HepG2 (cell line): ENCODE data around the gene GUK1. TPM values are rescaled to one million over a fixed set of nuclear protein-coding genes. Genes with fewer than 3 reads are reported as not detected.

Experiments used
- ARID2 ChIP-seq: sonication (generic); formaldehyde crosslinking; IDR thresholded peaks from 2 replicates; pipeline ENCODE4 v1.8.1; 2022; ENCODE audit warnings: mild to moderate bottlenecking, missing genetic modification reagents, borderline replicate concordance
- BORCS8-MEF2B ChIP-seq: sonication (generic); formaldehyde crosslinking; IDR thresholded peaks from 2 replicates; pipeline ENCODE4 v1.8.0; 2022; ENCODE audit warnings: mild to moderate bottlenecking, missing genetic modification reagents
- GATAD2A ChIP-seq: IDR thresholded peaks from 2 replicates; pipeline ENCODE4 v1.6.1; 2016
- HIVEP1 ChIP-seq: sonication (generic); formaldehyde crosslinking; IDR thresholded peaks from 2 replicates; pipeline ENCODE4 v1.4.0; 2020; ENCODE audit warnings: mild to moderate bottlenecking, missing genetic modification reagents
- IKZF1 ChIP-seq: fragments of 450-650 bp; IDR thresholded peaks from 2 replicates; pipeline ENCODE4 v1.7.1; 2016
- JUN ChIP-seq: sonication (generic); formaldehyde crosslinking; IDR thresholded peaks from 2 replicates; pipeline ENCODE4 v1.4.0; 2020; ENCODE audit warnings: mild to moderate bottlenecking, missing genetic modification reagents
- KDM3A ChIP-seq: IDR thresholded peaks from 2 replicates; pipeline ENCODE4 v1.6.1; 2018; ENCODE audit warnings: low read depth, missing compliant biosample characterization
- MEF2D ChIP-seq: sonication (generic); formaldehyde crosslinking; IDR thresholded peaks from 2 replicates; pipeline ENCODE4 v1.5.1; 2020; ENCODE audit warnings: mild to moderate bottlenecking, missing genetic modification reagents
- PHB2 ChIP-seq: fragments of 450-650 bp; IDR thresholded peaks from 2 replicates; pipeline ENCODE4 v1.6.1; 2018; ENCODE audit not compliant: partially characterized antibody
- RFXAP ChIP-seq: sonication (generic); formaldehyde crosslinking; IDR thresholded peaks from 2 replicates; pipeline ENCODE4 v1.4.0; 2020; ENCODE audit warnings: missing genetic modification reagents, borderline replicate concordance
- RORA ChIP-seq: sonication (generic); formaldehyde crosslinking; IDR thresholded peaks from 2 replicates; pipeline ENCODE4 v1.5.0; 2020; ENCODE audit warnings: mild to moderate bottlenecking, missing genetic modification reagents, moderate library complexity
- TSC22D2 ChIP-seq: sonication (generic); formaldehyde crosslinking; IDR thresholded peaks from 2 replicates; pipeline ENCODE4 v1.5.1; 2020; ENCODE audit warnings: missing genetic modification reagents, mild to moderate bottlenecking, borderline replicate concordance
- ZNF296 ChIP-seq: sonication (generic); formaldehyde crosslinking; conservative IDR thresholded peaks from 2 replicates; pipeline ENCODE4 v1.5.0; 2020; ENCODE audit warnings: mild to moderate bottlenecking, missing genetic modification reagents
- ZNF431 ChIP-seq: sonication (generic); formaldehyde crosslinking; IDR thresholded peaks from 2 replicates; pipeline ENCODE4 v1.9.0; 2022; ENCODE audit warnings: missing genetic modification reagents, low read depth, mild to moderate bottlenecking, borderline replicate concordance
- ZNF441 ChIP-seq: sonication (generic); formaldehyde crosslinking; IDR thresholded peaks from 2 replicates; pipeline ENCODE4 v1.7.0; 2021; ENCODE audit warnings: missing genetic modification reagents, borderline replicate concordance
- ZNF460 ChIP-seq: sonication (generic); formaldehyde crosslinking; IDR thresholded peaks from 2 replicates; pipeline ENCODE4 v1.5.1; 2020; ENCODE audit warnings: missing genetic modification reagents, mild to moderate bottlenecking, borderline replicate concordance
- ZNF724P ChIP-seq: sonication (generic); formaldehyde crosslinking; IDR thresholded peaks from 2 replicates; pipeline ENCODE4 v1.8.0; 2022; ENCODE audit warnings: missing genetic modification reagents, borderline replicate concordance
- ZNF775 ChIP-seq: sonication (generic); formaldehyde crosslinking; IDR thresholded peaks from 2 replicates; pipeline ENCODE4 v1.4.0; 2020; ENCODE audit warnings: missing genetic modification reagents, mild to moderate bottlenecking, moderate library complexity, borderline replicate concordance
- ZSCAN9 ChIP-seq: IDR thresholded peaks from 2 replicates; pipeline ENCODE4 v1.6.1; 2016; ENCODE audit warnings: borderline replicate concordance
- polyA plus RNA-seq, 8 experiments: library from polyadenylated mRNA; depleted of rRNA in 3 of 8; stranded (reverse) in 7 of 8; unstranded in 1 of 8; fragments of >200 nt; fragmentation: Illumina TruSeq in 4 of 8; extraction: Trizol in 4 of 8; gene quantifications; 2 replicates each; pipeline versions ENCODE4 v1.2.1 to v1.2.3, GENCODE V29; 2011 to 2016; ENCODE audit warnings: low read depth in 4 of 8, missing spikeins in 1 of 8, mixed read lengths in 1 of 8; ENCODE audit not compliant: insufficient read depth in 1 of 8
- total RNA-seq, 5 experiments: library from RNA; depleted of rRNA; stranded (reverse); fragments of >200 nt; fragmentation: Illumina TruSeq; extraction: Trizol; gene quantifications; 2 replicates each; pipeline ENCODE4 v1.2.3, GENCODE V29; 2016; ENCODE audit warnings: low read depth in 1 of 5
- TF ChIP-seq, protein P1 (sequence below): sonication (generic); formaldehyde crosslinking; conservative IDR thresholded peaks from 2 replicates; pipeline ENCODE4 v1.4.0; 2020; ENCODE audit warnings: missing genetic modification reagents
- TF ChIP-seq, protein P2 (sequence below): sonication (generic); formaldehyde crosslinking; IDR thresholded peaks from 2 replicates; pipeline ENCODE4 v1.5.1; 2020; ENCODE audit warnings: missing genetic modification reagents, mild to moderate bottlenecking, borderline replicate concordance
- TF ChIP-seq, protein P3 (sequence below): IDR thresholded peaks from 2 replicates; pipeline ENCODE4 v1.6.1; 2016; ENCODE audit warnings: low read depth, control low read depth

Gene GUK1
- total and polyA plus RNA-seq, 2 of the 13 experiments (the other 11 are each of a cell fraction or from before 2014, with no cell fraction given) = 116 to 154 TPM

DNA sequence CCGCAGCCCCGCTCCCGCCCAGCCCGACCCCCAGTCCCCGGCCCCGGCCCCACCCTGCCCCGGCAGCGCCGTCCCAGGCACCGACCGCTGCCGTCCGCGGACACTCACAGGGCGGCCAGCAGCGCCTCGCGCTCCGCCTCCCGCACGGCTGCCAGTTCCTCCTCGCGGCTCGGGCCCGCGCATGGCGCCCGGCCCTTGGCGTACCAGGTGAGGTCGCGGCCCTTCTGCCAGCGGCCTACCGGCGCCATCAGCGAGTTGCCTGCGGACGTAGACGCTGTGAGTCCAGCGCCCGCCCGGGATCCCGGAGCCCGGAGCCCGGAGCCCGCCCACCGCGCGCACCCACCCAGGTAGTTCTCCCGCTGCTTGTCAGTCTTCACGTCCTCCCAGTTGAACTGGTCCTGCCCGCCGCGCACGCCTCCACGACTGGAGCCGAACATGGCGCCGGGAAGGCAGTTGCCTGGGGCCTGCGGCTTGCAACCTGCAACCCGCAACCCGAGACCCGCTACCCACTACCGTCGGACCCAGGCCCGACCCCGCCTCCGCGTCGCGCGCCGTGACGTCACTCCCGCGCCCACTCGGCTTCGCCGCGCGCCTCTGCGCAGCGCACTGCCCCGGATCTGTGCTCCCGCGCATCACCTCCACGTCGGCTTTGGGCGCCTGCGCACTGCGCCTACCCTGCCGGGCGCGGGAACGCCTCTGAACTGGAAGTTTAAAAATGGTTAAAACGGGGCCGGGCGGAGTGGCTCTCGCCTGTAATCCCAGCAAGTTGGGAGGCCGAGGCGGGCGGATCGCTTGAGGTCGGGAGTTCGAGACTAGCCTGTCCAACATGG is 37.1 kb upstream of the GUK1 start, which contains the start of gene C1orf35 (continued):
- TF ChIP-seq, protein P1, sequence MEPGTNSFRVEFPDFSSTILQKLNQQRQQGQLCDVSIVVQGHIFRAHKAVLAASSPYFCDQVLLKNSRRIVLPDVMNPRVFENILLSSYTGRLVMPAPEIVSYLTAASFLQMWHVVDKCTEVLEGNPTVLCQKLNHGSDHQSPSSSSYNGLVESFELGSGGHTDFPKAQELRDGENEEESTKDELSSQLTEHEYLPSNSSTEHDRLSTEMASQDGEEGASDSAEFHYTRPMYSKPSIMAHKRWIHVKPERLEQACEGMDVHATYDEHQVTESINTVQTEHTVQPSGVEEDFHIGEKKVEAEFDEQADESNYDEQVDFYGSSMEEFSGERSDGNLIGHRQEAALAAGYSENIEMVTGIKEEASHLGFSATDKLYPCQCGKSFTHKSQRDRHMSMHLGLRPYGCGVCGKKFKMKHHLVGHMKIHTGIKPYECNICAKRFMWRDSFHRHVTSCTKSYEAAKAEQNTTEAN = no peak; the same call in 1 of the 2 replicates
- TF ChIP-seq, protein P2, sequence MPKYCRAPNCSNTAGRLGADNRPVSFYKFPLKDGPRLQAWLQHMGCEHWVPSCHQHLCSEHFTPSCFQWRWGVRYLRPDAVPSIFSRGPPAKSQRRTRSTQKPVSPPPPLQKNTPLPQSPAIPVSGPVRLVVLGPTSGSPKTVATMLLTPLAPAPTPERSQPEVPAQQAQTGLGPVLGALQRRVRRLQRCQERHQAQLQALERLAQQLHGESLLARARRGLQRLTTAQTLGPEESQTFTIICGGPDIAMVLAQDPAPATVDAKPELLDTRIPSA (CRISPR knock-in tag) = no peak
- TF ChIP-seq ZSCAN9 (CRISPR knock-in tag) = 0 out of 2 replicates have a peak, but pooled peaks have one; percentile 41
- 0 out of 2 replicates have a peak, but pooled peaks have one; percentile 29 for TF ChIP-seq ZNF431 (CRISPR knock-in tag)
- peak; percentile 84; the same call in 1 of the 2 replicates for TF ChIP-seq ZNF724P (CRISPR knock-in tag)
- TF ChIP-seq ARID2 (CRISPR knock-in tag) = no peak
- TF ChIP-seq MEF2D = peak; percentile 40; the same call in 1 of the 2 replicates
- TF ChIP-seq RORA (CRISPR knock-in tag) = no peak
- TF ChIP-seq JUN (CRISPR knock-in tag) = 0 out of 2 replicates have a peak, but pooled peaks have one; percentile 66
- peak; percentile 82 for TF ChIP-seq HIVEP1 (CRISPR knock-in tag)
- TF ChIP-seq BORCS8-MEF2B (CRISPR knock-in tag) = peak; percentile 60; the same call in 1 of the 2 replicates
- TF ChIP-seq, protein P3, sequence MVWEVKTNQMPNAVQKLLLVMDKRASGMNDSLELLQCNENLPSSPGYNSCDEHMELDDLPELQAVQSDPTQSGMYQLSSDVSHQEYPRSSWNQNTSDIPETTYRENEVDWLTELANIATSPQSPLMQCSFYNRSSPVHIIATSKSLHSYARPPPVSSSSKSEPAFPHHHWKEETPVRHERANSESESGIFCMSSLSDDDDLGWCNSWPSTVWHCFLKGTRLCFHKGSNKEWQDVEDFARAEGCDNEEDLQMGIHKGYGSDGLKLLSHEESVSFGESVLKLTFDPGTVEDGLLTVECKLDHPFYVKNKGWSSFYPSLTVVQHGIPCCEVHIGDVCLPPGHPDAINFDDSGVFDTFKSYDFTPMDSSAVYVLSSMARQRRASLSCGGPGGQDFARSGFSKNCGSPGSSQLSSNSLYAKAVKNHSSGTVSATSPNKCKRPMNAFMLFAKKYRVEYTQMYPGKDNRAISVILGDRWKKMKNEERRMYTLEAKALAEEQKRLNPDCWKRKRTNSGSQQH (CRISPR knock-in tag) = no peak
- TF ChIP-seq RFXAP (CRISPR knock-in tag) = peak; percentile 88
- TF ChIP-seq ZNF460 = no peak; the same call in 1 of the 2 replicates
- peak; percentile 83 for TF ChIP-seq KDM3A
- no peak for TF ChIP-seq PHB2
- TF ChIP-seq ZNF775 (CRISPR knock-in tag) = no peak
- no peak for TF ChIP-seq ZNF296 (CRISPR knock-in tag)
- no peak for TF ChIP-seq IKZF1
- TF ChIP-seq TSC22D2 (CRISPR knock-in tag) = peak; percentile 64; the same call in 1 of the 2 replicates
- TF ChIP-seq ZNF441 (CRISPR knock-in tag) = 0 out of 2 replicates have a peak, but pooled peaks have one; percentile 6
- TF ChIP-seq GATAD2A (CRISPR knock-in tag) = 0 out of 2 replicates have a peak, but pooled peaks have one; percentile 21
